GDM1 (cell line): ENCODE results near the gene UIMC1.
"Not testable (repeated sequence)": the region's sequence is repeated elsewhere in the genome, so short reads cannot be mapped to it uniquely, and the experiment has no call there.

Experiments
- DNase-seq: peaks from one replicate; lab custom pipeline; 2025; lab: John Stamatoyannopoulos, UW

The UIMC1 gene

DNA sequence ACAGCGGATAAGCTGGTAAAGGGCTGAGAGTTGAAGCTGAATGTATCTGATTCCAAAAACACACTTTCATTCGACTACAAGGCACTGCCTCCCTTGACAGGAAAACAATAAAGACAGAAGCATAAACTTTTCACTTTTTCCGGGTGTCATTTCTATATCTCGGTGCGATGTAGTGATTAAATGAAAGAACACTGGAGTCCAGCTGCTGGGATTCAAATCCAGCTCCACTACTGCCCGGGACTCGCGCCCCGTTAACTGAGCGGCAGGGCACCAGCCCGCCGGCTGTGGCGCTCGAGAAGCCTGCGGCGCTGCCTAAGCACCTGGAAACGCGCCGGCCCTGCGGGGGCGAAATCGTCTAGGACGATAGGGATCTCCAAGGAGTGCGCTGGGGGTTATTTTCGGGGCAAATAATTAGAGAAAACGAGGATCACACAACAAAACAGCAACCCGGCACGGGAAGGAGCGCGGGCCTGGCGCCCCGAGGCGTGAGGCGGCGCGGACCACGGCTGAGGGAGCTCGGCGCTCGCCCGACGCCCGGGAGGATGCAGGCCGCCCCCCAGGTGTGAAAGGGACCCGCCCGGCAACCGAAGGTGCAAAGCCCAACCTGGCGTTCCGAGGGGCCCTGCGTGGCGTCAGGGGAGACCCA lies 837 bp downstream of the UIMC1 start:
- peak; percentile 15 for DNase-seq

DNA sequence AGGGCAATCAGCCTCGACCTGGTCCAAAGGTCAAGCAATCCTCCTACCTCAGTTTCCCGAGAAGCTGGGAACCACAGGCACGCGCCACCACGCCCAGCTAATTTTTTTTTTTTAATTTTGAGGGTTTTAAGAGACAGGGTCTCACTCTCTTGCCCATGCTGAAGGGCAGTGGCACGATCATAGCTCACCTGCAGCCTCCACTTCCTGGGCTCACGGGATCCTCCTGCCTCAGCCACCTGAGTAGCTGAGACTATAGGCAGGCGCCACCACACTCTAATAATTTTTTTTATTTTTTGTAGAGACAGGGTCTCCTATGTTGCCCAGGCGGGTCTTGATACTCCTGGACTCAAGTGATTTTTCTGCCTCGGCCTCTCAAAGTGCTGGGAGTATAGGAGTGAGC lies 1.6 kb downstream of the UIMC1 start:
- no peak for DNase-seq

DNA sequence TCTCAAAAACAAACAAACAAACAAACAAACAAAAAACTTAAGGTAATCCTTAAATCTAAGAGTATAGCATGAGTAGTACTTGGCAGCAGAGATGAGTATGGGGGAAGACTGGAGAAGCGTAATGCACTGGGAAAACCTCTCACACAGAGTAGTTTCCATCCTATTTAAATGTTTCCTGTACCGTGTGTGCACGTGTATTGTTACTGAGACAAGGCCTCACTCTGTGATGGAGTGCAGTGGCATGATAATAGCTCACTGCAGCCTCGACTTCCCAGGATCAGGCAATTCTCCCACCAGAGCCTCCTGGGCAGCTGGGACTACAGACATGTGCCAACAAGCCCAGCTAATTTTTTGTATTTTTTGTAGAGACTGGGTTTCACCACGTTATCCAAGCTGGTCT lies 2.9 kb downstream of the UIMC1 start:
- no peak for DNase-seq

DNA sequence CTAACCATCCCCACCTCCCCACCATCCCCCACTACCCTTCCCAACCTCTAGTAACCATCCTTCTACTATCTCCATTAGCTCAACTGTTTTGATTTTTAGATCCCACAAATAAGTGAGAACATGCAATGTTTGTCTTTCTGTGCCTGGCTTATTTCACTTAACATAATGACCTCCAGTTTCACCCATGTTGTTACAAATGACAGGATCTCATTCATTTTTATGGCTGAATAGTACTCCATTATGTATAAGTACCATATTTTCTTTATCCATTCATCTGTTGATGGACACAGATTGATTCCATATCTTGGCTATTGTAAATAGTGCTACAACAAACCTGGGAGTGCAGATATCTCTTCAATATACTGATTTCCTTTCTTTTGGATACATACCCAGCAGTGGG lies 7.1 kb downstream of the UIMC1 start:
- DNase-seq, result not testable (repeated sequence)

DNA sequence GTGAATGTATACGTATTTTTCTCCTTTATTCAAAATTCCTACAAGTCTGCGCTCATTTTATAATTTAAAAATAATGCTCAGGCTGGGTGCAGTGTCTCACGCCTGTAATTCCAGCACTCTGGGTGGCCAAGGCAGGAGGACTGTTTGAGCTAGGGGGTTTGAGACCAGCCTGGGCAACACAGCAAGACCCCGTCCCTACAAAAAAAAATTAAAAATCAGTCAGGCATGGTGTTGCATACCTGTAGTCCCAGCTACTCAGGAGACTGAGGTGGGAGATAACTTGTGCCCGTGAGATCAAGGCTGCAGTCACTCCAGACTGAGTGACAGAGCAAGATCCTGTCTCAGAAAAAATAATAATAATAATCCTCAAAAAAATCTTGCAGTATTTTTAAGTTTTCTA lies 7.8 kb downstream of the UIMC1 start:
- no peak for DNase-seq

DNA sequence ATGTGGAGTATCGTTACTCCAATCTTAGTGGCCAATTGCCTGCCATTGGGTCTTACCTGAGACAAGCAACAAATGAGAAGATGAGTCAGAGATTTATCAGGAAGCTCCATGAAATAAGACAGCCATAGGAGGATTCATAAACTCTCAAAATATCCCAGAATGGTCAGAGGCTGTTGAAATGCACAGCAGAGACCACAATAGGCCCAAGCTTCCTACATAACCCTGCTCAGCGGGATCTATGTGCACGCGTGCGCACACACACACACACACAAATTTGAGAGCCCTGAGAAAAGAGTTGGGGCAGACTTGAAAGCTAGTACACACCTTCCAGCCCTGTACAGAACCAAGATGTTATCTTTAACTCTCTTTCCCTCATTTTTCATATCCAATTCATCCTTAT lies 9.8 kb downstream of the UIMC1 start:
- no peak for DNase-seq

DNA sequence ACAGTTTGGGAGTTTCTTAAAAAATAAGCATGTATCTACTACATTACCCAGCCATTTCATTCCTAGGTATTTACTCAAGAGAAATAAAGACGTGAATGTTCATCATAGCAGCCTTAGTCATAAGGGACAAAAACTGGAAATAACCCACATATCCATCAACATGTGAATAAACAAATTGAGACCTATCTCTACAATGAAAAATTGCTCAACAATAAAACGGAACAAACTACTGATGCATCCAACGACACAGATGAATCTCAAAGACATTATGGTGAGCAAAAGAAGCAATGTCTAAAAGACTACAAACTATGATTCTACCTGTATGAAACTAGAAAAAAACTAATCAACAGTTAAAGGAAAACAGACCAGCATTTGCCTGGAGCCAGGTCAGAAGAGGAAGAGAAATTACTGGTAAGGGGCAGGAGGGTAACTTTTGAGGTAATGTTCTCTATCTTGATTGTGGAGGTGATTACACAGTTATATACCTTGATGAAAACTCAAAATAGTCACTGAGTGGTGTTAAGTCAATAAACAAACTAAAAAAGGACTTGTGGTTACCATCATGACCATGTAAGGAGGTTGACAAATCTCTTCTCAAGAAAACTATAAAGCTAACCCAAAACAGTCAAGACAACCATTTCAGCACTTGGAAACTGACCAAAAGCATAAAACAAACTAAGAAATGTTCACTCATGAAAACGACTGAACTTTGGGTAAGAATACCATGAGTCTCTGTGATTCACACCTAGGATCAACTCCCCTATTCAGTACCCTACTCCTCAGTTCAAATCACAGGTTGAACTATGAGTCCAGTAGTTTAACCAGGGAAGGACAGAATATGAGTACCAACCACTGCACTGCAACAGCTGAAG lies 10.4 kb downstream of the UIMC1 start:
- no peak for DNase-seq

DNA sequence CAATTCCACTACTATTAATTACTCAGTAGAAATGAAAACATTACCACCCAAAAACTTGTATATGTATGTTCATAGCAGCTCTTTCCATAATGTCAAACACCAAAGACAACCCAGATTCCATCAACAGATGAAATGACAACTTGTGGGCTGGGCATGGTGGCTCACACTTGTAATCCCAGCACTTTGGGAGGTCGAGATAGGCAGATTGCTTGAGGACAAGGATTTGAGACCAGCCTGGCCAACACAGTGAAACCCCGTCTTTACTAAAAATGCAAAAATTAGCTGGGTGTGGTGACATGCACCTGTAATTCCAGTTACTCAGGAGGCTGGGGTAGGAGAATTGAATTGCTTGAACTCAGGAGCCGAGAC lies 11.5 kb downstream of the UIMC1 start:
- no peak for DNase-seq

DNA sequence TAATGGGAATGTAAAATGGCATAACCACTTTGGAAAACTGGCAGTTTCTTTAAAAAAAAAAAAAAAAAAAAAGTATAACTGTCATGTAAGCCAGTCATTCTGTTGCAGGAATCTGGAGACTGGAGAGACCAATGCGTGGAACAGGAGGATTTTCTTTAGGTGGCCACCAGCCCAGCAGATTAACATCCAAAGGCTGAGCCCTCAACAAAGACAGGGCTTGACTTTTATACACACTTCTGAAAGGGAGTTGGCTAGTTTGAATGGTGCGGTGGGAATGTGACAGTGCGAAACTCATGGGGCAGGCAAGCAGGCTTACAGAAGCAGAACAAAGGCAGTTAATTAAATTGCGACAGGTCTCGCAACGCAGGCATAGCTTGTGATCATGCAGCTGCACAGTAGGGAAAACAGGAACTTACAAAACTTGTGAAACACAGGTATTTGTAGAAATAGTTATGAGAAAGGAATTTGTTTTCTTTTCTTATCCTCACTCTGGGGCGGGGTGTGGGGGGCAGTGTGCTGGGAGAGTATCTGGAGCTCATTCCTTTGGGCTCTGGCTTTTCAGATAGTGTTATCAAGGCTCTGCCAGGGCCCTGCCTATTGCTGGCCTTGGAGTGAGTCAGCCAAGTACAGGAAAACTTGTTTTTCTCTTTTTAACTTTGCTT lies 12.0 kb downstream of the UIMC1 start:
- no peak for DNase-seq

DNA sequence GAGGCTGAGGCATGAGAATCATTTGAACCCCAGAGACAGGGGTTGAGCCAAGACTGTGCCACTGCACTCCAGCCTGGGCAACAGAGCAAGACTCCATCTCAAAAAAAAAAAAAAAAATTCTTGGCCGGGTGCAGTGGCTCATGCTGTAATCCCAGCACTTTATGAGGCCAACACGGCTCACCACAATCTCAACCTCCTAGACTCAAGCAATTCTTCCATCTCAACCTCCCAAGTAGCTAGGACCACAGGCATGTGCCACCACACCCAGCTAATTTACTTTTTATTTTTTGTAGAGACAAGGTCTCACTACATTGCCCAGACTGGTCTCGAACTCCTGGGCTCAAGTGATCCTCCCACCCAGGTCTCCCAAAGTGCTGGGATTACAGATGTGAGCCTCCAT lies 13.5 kb downstream of the UIMC1 start:
- not testable (repeated sequence) for DNase-seq

DNA sequence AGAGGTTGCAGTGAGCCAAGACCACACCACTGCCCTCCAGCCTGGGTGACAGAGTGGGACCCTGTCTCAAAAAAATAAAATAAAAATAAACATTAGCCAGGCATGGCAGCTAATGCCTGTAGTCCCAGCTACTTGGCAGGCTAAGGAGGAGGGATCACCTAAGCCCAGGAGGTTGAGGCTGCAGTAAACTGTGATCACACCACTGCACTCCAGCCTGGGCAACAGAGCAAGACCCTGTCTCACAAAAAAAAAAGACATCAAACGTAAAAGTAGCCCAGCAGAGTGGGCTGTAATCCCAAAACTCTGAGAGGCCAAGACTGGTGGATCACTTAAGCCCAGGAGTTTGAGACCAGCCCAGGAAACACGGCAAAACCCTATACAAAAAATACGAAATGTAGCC lies 19.0 kb downstream of the UIMC1 start:
- DNase-seq, result no peak

DNA sequence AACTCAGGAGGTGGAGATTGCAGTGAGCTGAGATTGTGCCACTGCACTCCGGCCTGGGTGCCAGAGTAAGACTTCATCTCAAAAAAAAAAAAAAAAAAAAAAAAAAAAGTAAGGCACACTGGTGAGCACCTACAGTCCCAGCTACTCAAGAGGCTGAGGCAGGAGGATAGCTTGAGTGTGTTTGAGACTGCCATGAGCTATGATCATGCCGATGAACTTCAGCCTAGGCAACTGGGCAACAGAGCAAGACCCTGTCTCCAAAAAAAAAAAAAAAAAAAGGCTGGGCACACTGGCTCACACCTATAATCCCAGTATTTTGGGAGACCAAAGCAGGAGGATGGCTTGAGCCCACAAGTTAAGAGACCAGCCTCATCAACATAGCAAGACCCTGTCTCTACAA lies 20.3 kb downstream of the UIMC1 start:
- DNase-seq, result no peak

DNA sequence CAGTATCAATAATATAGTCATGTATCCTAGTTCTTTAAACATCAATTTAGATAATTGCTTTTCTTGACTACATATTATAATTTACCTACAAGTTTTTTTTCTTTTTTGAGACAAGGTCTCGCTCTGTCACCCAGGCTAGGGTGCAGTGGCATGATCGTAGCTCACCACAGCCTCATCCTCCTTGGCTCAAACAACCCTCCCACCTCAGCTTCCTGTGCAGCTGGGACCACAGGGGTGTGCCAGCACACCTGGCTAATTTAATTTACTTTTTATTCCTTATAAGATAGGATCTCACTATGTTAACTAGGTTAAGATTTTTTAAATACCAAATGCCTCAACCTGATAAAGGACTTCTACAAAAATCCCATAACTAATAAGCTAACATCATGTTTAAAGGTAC lies 21.1 kb downstream of the UIMC1 start:
- DNase-seq, result no peak

DNA sequence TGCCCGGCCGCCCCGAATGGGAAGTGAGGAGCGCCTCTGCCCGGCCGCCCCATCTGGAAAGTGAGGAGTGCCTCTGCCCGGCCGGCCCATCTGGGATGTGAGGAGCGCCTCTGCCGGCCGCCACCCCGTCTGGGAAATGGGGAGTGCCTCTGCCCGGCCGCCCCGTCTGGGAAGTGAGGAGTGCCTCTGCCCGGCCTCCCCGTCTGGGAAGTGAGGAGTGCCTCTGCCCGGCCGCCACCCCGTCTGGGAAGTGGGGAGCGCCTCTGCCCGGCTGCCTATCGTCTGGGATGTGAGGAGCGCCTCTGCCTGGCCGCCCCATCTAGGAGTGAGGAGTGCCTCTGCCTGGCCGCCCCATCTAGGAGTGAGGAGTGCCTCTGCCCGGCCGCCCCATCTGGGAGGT lies 22.4 kb downstream of the UIMC1 start:
- not testable (repeated sequence) for DNase-seq

DNA sequence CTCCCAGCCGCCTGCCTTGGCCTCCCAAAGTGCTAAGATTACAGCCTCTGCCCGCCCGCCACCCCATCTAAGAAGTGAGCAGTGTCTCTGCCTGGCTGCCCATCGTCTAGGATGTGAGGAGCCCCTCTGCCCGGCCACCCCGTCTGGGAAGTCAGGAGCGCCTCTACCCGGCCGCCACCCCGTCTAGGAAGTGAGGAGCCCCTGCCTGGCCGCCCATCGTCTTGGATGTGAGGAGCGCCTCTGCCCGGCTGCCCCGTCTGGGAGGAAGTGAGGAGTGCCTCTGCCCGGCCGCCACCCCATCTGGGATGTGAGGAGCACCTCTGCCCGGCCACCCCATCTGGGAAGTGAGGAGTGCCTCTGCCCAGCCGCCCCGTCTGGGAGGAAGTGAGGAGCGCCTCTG lies 23.0 kb downstream of the UIMC1 start:
- DNase-seq, result not testable (repeated sequence)

DNA sequence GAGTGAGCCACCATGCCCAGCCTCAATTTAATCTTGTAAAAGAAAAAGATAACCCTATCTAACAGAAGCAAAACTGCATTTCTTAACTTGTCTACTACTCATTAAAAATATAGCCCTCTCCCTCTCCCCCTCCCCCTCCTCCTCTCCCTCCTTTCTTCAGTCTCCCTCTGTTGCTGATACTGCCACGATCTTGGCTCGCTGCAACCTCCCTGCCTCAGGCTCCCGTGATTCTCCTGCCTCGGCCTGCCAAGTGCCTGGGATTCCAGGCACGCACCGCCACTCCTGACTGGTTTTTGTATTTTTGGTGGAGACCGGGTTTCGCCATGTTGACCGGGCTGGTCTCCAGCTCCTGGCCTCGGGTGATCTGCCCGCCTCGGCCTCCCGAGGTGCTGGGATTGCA lies 23.5 kb downstream of the UIMC1 start:
- DNase-seq, result not testable (repeated sequence)

DNA sequence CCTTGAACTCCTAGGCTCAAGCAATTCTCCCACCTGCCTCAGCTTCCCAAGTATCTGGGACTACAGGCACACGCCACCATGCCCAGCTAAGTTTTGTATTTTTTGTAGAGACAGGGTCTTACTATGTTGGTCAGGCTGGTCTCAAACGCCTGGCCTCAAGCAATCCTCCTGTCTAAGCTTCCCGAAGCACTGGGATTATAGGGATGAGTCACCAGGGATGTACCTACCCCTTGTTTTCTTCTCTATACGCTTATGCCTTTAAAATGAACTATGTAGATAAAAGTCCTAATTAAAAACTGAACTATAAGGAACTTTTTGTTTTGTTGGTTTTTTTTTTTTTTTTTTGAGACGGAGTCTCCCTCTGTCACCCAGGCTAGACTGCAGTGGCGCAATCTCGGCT lies 25.8 kb downstream of the UIMC1 start:
- DNase-seq, result no peak

DNA sequence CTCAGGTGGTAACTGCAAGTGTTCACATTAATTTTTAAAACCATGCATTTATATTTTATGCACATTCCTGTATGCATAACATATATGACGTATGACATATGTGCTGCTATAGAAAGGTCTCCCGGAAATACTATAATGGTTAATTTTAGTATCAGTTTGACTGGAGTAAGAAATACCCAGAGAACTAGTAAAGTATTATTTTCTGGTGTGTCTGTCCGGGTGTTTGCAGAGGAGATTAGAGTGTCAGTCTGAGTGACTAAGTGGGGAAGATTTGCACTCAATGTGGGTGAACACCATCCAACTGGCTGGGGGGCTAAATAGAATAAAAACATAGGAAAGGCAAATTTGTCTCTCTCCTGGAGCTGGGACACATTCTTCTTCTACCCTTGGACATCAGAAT lies 26.9 kb downstream of the UIMC1 start:
- DNase-seq, result no peak

DNA sequence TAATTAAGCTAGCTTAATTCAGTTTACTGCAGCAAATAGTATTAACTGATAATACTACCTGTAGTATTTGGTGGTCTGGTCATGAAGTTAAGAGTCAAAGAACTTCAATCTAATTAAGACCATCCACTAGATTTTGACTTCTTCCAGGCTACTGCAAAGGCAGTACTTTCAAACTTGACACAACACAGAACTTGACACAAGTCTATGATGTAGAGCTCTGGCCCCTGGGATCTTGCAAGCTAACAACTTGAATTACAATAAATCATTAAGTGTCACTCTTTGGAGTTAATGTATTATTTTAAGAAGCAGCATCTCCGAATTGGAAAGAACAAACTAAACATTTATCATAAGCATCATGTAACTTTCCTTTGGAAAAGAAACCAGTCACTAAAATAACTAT lies 40.9 kb downstream of the UIMC1 start:
- no peak for DNase-seq

DNA sequence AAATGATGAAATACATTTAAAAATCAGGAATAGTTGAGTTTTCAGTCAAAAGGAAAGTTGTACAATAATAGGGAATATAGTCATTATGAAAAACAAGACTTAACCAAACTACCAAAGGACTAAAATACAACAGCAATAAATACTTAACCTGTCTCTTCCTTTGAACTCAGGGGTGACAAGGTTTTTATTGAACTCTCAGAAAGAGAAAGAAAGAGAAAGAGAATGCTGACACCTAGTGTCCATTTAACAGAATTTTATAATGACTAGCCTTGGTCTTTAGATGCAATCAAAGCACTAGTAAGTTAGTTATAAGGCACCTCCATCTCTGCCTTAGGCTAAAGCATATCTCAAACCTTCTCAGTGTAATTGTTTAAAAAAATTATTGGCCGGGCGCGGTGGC lies 47.5 kb downstream of the UIMC1 start:
- DNase-seq, result no peak

DNA sequence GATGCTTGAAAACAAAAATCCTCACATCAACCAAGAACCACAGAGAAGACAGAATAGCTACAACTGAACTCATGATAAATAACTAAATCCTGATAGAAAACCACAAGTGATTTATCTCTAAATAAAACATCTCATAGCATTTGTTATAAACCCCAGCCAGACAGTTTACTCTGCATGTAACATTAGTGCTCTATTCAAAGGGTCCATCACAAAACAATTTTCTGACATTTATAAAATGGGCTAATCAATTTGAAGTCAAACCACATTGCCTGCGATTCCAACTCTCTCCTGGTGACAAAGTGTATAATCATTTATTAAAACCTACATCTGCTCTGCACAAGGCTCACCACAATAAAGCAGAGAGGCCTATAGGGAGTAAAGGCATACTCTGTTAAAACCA lies 49.8 kb downstream of the UIMC1 start:
- no peak for DNase-seq

DNA sequence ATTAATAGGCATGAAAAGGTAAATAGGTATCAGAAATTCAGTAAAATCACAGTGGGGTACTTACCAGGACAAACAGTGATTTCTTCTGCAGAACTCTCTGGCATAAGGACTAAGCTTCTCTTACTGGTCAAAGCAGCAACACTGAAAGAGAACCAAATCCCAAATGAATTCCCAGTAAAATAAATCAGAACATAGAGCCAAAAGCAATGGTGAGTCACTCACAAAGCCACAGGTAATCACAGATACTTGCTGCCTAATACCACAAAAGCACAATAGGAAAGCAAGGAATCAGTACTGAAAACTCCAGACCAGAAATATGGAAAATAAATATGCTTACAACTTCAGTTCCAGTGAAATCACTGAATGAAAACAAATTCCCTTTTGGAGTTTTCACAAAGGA lies 50.7 kb downstream of the UIMC1 start:
- no peak for DNase-seq

DNA sequence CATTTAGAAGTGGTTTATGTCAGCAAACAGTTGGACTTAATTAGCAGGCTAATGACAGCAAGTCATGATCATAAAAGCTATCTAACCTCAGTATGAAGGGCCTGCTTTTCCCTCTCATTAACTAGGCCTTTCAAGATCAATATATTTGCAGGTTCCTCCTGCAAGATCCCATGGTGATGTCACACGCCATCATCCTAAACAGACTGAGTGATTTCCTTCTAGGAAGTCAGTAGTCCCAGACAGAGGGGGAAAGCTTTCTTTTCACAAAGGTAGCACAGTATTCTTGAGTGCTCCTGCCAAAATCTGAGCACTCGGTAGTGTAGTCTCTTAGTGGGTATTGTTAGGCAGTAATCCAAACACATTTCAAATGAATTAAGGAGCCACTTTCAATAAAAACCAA lies 52.5 kb downstream of the UIMC1 start:
- no peak for DNase-seq
